HEK293T (cell line): ENCODE measurements around the gene SLC25A11.

ENCODE experiments used
- FOXA1 ChIP-seq: fragments of 450-650 bp; IDR thresholded peaks from 2 replicates; pipeline ENCODE4 v1.6.1; 2016; ENCODE audit warnings: mild to moderate bottlenecking
- HDGF ChIP-seq: fragments of 450-650 bp; IDR thresholded peaks from 2 replicates; pipeline ENCODE4 v1.6.1; 2017; ENCODE audit warnings: antibody characterized with exemption, borderline replicate concordance
- SP1 ChIP-seq: fragments of 450-650 bp; IDR thresholded peaks from 2 replicates; pipeline ENCODE4 v1.6.1; 2017
- SUZ12 ChIP-seq: fragments of 450-650 bp; IDR thresholded peaks from 2 replicates; pipeline ENCODE4 v1.6.1; 2016; ENCODE audit warnings: mild to moderate bottlenecking

- TF ChIP-seq SUZ12 (no peak), HDGF (no peak), SP1 (no peak), FOXA1 (no peak)
These were observed 29.3 kb upstream of the SLC25A11 start for GRCh38 chr17:4969047-4969550.
